ENCODE results near the gene DYNLT3.

- TF ChIP-seq CTCF (IDR thresholded peaks at IDR 0.05; ENCODE audit: poor library complexity) (no peak), EZH2phosphoT487 (IDR thresholded peaks at IDR 0.05; ENCODE audit: low read depth, severe bottlenecking, unreplicated experiment) (no peak)
These were observed 2.7 kb downstream of the DYNLT3 start for GRCh38 chrX:37844622-37845021.

Measured in hepatocyte (in vitro differentiated cells).